ENCODE results near the gene ESF1.

The ESF1 gene, protein sequence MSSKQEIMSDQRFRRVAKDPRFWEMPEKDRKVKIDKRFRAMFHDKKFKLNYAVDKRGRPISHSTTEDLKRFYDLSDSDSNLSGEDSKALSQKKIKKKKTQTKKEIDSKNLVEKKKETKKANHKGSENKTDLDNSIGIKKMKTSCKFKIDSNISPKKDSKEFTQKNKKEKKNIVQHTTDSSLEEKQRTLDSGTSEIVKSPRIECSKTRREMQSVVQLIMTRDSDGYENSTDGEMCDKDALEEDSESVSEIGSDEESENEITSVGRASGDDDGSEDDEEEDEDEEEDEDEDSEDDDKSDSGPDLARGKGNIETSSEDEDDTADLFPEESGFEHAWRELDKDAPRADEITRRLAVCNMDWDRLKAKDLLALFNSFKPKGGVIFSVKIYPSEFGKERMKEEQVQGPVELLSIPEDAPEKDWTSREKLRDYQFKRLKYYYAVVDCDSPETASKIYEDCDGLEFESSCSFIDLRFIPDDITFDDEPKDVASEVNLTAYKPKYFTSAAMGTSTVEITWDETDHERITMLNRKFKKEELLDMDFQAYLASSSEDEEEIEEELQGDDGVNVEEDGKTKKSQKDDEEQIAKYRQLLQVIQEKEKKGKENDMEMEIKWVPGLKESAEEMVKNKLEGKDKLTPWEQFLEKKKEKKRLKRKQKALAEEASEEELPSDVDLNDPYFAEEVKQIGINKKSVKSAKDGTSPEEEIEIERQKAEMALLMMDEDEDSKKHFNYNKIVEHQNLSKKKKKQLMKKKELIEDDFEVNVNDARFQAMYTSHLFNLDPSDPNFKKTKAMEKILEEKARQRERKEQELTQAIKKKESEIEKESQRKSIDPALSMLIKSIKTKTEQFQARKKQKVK

GRCh38 chr20:13784893-13785715 is at the start of gene ESF1, which contains the start of gene NDUFAF5:
TSS of gene ESF1 (minus strand) at chr20:13784919. CDS start at chr20:13783140, 1,779 bp downstream.
TSS of gene NDUFAF5 (plus strand) at chr20:13785028. CDS start at chr20:13785069, 41 bp downstream.
- DNase-seq (ENCODE audit: low read depth), result peak; percentile 91

DNA sequence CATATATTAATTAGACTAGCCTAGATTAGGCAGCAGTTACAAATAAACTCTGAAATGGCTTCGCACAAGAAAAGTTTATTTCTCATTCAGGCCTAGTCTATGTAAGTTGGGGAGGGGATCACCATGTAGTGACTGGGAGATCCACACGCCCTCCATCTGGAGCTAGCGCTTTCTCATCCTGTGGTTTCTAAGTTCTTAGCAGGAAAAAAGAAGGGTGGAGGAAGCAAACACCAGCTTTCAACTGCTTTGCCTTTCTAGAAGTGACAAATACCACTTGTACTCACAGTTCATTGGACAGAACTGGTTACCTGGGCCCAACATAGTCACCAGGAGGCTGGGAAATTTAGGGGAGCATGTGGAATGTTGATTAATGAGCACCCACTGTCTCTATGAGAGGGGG is 46.8 kb upstream of the ESF1 start:
- no peak for DNase-seq (ENCODE audit: low read depth)

- no peak for DNase-seq (ENCODE audit: low read depth)
Measured at GRCh38 chr20:13825465-13825864, 40.7 kb upstream of the ESF1 start.

DNA sequence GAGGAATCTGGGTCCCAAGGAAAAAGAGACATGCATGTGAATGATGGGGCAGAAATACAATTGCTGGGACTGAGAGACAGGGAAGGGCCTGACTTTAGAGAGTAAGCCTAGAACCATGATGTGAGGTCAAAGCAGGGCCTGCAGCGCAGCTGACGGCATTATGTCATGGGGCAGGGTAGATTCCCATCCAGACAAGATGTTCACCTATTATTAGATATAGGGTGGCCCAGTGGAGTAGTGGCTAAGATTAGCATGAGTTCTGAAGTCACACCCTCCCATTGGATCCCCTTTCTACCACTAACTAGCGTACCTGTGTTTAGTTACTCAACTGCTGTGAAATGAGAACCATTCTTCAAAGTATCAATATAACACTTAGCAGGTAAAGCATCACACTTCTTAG is 39.7 kb upstream of the ESF1 start:
- DNase-seq (ENCODE audit: low read depth), result no peak

DNA sequence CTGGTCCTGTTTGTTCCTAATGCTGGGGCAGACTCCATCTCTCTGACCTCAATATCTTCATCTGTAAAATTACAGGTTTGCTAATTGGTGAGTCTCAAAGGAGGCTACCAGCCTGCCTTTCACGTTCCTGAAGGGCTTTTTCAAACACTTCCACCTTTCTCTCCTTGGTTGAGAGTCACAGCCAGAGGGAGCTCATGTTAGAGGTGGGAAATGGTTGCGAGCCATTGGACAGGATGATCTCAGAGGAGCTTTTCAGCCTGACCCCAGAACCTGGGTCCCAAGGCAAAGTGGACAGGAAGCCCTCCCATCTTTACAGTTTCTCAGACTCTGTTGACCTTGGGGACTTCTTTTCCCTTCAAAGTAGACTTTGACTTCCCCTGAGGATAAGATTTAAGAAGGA is 37.7 kb upstream of the ESF1 start:
- DNase-seq (ENCODE audit: low read depth), result no peak

DNA sequence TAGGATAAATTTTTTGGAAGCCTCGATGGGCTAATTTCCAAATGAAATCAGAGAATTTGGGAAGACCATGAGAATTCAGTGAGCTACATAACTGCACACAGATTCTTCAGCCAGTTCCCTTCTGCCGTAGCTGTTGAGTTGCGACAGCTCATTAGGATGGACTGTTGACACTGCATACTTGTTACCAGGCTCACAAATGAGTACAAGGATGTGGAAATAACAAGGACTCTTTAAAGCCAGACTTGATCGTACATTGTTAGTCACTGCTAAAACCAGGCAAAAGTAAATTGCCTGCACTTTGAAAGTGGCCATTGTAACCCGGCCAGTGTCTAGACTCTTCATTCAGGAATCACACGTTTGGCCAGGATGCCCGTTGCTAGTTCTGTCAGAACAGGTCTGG is 37.2 kb upstream of the ESF1 start:
- no peak for DNase-seq (ENCODE audit: low read depth)

DNA sequence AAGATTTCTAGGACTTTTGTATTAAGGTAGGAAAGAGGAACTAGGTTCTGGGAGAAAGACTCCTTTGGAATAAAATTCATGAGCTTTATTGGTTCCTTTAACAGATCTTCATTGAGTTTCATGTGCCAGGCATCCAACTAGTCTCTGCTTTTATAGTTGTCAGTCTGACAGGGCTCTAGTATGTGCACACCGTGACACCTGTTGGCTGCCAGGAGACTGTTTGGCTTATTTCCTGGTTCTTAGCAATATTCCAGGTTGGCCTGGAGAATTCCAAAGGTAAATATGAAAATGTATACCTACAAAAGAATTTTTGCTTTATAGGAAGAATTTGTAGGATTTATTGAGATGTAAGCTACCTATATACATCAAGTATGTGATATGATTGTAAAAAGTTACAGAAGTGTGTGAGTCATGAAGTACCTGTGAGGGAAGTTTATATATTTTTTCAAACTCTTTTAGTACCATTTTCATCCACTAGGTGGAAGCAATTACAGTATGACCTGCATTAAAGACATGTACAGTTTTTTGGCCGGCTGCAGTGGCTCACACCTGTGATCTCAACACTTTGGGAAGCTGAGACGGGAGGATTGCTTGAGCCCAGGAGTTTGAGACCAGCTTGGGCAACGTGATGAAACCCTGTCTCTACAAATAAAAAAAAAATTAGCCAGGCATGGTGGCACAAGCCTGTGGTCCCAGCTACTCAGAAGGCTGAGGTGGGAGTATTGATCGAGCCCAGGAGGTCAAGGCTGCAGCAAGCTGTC is 35.3 kb upstream of the ESF1 start:
- peak; percentile 24 for DNase-seq (ENCODE audit: low read depth)

DNA sequence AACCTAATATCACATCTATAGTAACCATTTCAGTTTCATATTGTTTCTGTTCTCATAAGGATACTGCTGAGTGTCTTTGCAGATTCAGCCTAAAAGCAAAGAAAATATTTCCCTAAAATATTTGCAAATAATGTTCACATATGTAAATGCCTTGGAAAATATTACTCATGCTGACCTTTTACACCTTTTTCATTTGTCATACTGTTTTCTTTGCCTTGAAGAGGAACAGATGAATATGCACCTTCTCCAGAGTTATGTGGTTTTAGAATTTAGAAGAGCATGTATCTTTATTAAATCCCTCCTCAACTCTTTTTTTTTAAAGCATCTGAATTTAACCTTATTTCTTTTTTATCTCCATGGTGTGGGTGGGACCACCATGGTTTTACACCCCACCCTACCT is 32.6 kb upstream of the ESF1 start:
- no peak for DNase-seq (ENCODE audit: low read depth)

- no peak for DNase-seq (ENCODE audit: low read depth)
Measured at GRCh38 chr20:13816757-13817156, 32.0 kb upstream of the ESF1 start.

- no peak for DNase-seq (ENCODE audit: low read depth)
Measured at GRCh38 chr20:13814672-13815071, 30.0 kb upstream of the ESF1 start.

DNA sequence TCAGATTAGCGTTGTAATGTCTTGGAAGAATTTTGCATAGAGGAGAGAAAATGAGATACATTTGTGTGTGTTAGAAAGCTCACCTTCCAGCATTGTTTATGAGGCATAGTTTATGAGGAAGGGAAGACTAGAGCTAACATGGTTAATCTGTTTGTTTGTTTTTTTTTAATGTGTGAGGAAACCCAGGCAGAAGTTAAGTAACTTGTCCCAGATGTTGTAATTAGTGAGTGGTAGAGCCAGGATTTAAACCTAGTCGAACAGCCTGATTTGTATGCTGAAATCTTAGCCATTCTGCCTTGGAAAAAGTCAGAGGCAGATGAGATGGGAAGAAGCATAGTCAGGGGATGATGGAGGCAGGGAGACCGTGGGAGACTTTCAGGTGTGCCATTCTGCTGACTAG is 29.2 kb upstream of the ESF1 start:
- no peak for DNase-seq (ENCODE audit: low read depth)

- DNase-seq (ENCODE audit: low read depth), result no peak
Measured at GRCh38 chr20:13810446-13810845, 25.7 kb upstream of the ESF1 start.

DNA sequence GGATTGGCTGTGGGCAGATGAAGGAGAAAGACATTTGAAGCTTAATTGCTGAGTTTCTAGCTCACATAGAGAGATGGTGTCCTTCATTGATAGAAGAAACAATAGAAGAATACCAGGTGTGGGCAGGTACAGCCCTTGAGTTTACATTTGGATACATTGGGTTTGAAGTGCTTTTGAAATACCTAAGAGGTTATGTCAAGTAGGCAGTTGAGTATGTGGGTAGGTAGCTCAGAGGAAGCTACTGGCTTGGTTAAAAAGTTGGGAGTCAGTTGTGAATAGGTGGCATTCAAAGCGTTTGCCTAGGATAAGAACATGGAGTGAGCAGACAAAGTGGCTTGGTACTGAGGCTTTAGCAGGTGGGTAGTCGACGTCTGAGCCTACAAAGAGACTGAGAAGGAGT is 25.1 kb upstream of the ESF1 start:
- DNase-seq (ENCODE audit: low read depth), result no peak

DNA sequence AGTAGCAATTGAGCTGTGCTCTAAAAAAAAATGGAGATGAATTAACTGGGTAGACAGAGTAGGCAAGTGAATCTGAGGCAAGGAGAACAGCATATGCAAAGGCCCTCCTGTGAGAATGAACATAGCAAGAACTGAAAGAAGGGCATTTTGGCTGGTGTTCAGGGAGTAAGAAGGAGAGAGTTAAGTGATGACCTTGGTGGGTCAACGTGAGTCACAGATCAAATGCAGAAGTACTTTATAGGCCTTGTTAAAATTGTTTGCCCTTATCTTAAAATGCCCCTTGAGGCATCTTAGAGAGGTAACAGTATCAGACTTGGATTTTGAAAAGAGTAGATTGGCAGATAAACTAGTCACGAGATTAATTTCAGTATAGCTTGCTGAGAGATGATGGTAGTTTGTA is 24.7 kb upstream of the ESF1 start:
- DNase-seq (ENCODE audit: low read depth), result no peak

- peak; percentile 20 for DNase-seq (ENCODE audit: low read depth)
Measured at GRCh38 chr20:13800728-13801134, 16.0 kb upstream of the ESF1 start.

GRCh38 chr20:13799974-13800373 is 15.3 kb upstream of the ESF1 start:
- DNase-seq (ENCODE audit: low read depth), result no peak

DNA sequence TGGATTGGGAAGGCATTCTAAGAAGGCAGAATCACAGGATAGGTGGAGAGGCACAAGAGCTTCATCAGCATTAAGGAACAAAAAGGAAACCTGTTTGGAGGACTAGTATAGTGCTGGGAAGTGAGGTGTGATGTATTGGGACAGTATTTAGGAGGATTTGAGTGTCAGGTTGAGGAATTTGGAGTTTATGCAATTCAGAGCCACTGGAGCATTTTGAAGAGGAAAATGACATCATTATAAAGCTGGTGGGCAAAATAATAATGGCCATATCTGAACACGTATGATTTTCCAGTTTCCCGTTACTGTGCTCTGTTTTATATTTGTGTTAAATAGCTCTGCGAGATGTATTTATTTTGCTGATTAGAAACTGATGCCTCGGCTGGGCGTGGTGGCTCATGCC is 14.3 kb upstream of the ESF1 start:
- no peak for DNase-seq (ENCODE audit: low read depth)

GRCh38 chr20:13794667-13795066 is 9.9 kb upstream of the ESF1 start:
- DNase-seq (ENCODE audit: low read depth), result no peak

DNA sequence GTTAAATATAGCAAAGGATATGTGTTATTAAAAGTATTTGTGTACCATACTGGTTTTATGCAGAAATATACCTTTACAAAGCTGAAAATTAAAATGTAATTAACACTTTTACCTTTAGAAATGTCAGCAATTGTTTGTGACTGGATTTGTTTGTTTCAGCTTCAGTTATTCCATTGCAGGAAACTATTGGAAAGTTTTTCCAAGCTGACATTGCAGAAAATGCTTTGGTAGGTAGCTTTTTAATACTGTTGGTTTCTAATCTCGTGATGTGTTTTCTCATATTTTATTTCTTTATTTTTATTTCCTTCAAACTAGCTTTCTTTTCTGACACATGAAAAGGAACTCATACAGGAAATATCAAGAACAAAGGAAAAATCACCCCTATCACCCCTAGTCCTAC is 8.3 kb upstream of the ESF1 start:
- no peak for DNase-seq (ENCODE audit: low read depth)

DNA sequence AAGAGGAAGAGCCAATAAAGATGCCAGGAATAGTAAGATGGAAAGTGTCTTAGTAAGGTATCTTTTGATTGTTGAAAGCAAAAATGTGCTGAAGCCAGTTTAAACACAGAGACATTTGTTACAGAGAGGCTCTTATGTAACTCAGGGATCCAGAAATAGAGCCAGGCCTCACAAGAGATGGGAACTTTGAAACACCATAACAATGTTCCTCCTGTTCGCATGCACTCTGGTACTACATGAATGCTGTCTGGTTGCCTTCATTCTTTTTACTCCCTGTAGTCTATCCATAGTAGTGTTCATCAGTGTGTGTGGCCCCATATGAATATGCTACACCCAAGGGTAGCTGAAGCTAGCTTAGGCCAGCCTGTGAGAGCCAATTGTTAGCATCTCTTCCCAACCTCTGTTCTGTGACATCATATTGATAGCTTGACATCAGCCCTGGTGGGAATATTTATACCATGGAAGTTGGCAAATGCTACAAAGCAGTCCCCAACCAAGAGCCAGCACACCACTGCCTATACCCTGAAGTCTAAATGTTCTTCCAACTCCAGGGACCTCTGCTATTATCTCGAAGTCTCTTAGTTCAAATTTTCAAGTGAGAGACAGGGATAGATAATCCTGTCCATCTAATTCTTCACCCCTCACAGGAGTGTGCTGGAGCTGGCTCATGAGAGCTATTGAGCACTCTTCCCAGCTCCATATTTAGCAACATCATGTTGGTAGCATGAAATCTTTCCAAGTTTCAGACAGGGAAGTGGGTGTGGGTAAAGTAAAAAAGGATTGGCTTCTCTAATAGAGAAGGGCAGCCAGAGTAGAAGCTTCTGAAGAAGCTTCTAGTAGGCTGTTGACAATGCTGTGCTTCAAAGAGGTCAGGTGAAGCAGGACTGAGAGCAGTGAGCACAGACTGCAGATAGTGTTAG is 7.1 kb upstream of the ESF1 start:
- no peak for DNase-seq (ENCODE audit: low read depth)

All from HS-27A (cell line).